ENCODE measurements around the gene LCLAT1. TPM values are rescaled to one million over a fixed set of nuclear protein-coding genes. Genes with fewer than 3 reads are reported as not detected.

The LCLAT1 gene
- total and polyA plus RNA-seq, 2 donors (not counting 1 experiment from before 2014, with no cell fraction given), result 5.1 to 21.9 TPM

DNA sequence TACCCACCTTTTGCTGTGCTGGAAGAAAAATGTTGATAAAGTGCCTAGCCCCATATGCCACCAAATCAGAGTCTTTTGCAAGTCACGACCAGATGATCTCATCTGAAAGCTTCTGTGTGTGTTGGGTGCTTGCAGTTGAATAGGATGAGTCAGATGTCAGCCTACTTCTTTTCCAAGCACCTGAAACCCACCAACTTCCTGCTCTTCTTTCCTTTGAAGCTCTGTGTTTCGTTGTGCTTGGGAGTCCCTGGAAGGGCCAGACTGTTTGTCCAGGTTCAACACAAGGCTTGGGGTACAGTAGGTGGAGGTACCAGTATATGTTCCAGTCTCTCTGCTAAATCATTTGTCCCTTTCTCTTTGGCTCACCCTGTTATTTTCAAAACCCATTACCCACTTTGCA, 36.8 kb upstream of the LCLAT1 start:
- no CpG with 5 or more reads among the region's 2 CpGs for WGBS (ENCODE audit: insufficient coverage)
- H2AFZ ChIP-seq (ENCODE audit: insufficient read depth, low read depth, low read length, poor library complexity, severe bottlenecking), result no peak overlapping the region
- H3K4me1 ChIP-seq (ENCODE audit: control insufficient read depth in 2 of 2, insufficient read depth in 2 of 2, low read length in 2 of 2), result peaks cover 10 to 16% of the 10 kb centered on the region in 2 donors
- H3K9ac ChIP-seq (ENCODE audit: low read length), result no peak overlapping the region
- no peaks in the 10 kb centered on the region for H3K27me3 Mint-ChIP-seq
- no peaks in the 10 kb centered on the region for H3K9me3 Mint-ChIP-seq (ENCODE audit: insufficient read depth)
- DNase-seq (no peak), ATAC-seq (ENCODE audit: low read depth) (no peak)
- no peaks in the 10 kb centered on the region for H3K27me3 ChIP-seq (replicated peaks in 1 of 4; ENCODE audit: control extremely low read depth in 1 of 4, control insufficient read depth in 3 of 4, insufficient read depth in 4 of 4, low read length in 3 of 4)
- H3K4me3 ChIP-seq (ENCODE audit: control extremely low read depth in 1 of 5, extremely low read depth in 1 of 5, insufficient read depth in 1 of 5, low read depth in 2 of 5, low read length in 4 of 5), result no peak overlapping the region
- H3K4me1 Mint-ChIP-seq, result peaks cover 31% of the 10 kb centered on the region
- intact Hi-C loops (cut with micrococcal nuclease), result no loop called here
- H3K27ac Mint-ChIP-seq, result no peak overlapping the region
- CTCF ChIA-PET, result no interaction called here
- no peaks in the 10 kb centered on the region for H4K20me1 ChIP-seq (ENCODE audit: control insufficient read depth, insufficient read depth, low read length, poor library complexity, severe bottlenecking)
- no peak overlapping the region for H3K27ac ChIP-seq (ENCODE audit: low read length in 2 of 2)
- H3K79me2 ChIP-seq (ENCODE audit: control insufficient read depth, insufficient read depth, low read length), result no peaks in the 10 kb centered on the region
- no peak for TF ChIP-seq EZH2 (IDR thresholded peaks at IDR 0.05; ENCODE audit: borderline replicate concordance, insufficient read depth, low read depth, low read length, poor library complexity, severe bottlenecking)
- TF ChIP-seq, protein P1, sequence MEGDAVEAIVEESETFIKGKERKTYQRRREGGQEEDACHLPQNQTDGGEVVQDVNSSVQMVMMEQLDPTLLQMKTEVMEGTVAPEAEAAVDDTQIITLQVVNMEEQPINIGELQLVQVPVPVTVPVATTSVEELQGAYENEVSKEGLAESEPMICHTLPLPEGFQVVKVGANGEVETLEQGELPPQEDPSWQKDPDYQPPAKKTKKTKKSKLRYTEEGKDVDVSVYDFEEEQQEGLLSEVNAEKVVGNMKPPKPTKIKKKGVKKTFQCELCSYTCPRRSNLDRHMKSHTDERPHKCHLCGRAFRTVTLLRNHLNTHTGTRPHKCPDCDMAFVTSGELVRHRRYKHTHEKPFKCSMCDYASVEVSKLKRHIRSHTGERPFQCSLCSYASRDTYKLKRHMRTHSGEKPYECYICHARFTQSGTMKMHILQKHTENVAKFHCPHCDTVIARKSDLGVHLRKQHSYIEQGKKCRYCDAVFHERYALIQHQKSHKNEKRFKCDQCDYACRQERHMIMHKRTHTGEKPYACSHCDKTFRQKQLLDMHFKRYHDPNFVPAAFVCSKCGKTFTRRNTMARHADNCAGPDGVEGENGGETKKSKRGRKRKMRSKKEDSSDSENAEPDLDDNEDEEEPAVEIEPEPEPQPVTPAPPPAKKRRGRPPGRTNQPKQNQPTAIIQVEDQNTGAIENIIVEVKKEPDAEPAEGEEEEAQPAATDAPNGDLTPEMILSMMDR (IDR thresholded peaks at IDR 0.05), result no peak
- POLR2A ChIA-PET, result interaction anchor here (0.7 kb wide), 1 partner anchor 58 kb away, joined by 3 read pairs; no protein-coding TSS in a partner anchor
- no peaks in the 10 kb centered on the region for H3K9me3 ChIP-seq (ENCODE audit: control extremely low read depth in 1 of 3, control insufficient read depth in 2 of 3, insufficient read depth in 1 of 3, low read length in 2 of 3)
- no peak overlapping the region for H3K4me2 ChIP-seq (replicated peaks; ENCODE audit: low read depth, low read length, poor library complexity, severe bottlenecking)
- H3K4me3 Mint-ChIP-seq, result no peak overlapping the region
- no peaks in the 10 kb centered on the region for H3K36me3 ChIP-seq (replicated peaks in 1 of 2; ENCODE audit: control extremely low read depth in 1 of 2, control insufficient read depth in 1 of 2, extremely low read depth in 1 of 2, insufficient read depth in 2 of 2, low read length in 1 of 2)

DNA sequence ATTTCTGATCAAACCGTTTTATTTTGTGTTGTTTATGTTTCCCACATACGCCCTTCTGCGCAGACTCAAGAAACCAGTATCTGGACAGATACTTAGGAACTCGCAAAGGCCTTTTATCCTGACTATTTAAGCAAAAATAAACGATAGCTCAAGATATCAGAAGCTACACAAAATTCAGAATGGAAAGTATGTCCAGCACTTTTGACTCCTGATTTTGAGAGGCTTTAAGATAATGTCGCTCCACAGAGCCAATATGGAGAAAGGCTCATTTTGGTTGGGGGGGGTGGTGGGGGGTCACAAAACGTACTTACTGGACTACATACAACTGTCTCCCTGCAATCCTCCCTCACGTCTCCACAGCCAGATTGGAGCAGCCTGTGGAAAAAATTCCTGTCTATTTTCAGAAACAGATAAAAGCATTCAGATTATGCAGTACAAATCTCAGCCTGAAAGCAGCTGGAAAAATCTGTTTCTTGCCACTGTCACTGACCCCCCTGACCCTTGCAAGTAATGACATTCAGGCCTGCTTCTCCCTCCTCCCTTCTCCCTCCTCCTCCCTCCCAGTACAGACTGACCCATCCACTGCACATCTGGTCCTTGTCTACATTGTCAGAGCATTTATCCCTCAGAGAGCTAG, 34.9 kb upstream of the LCLAT1 start:
- intact Hi-C loops (cut with micrococcal nuclease), result no loop called here
- CTCF ChIA-PET, result interaction anchor here (0.6 to 2.7 kb wide), 3 partner anchors 9 to 203 kb away, joined by 3 to 7 read pairs (median 4); no protein-coding TSS in a partner anchor
- Mint-ChIP-seq H3K27me3 (no peaks in the 10 kb centered on the region), H3K9me3 (ENCODE audit: insufficient read depth) (no peaks in the 10 kb centered on the region), H3K4me1 (peaks cover 31% of the 10 kb centered on the region), H3K4me3 (no peak overlapping the region), H3K27ac (no peak overlapping the region)
- WGBS (ENCODE audit: insufficient coverage), result 100% methylated on average over 4 of the region's 8 CpGs
- Histone ChIP-seq H3K4me2 (replicated peaks; ENCODE audit: low read depth, low read length, poor library complexity, severe bottlenecking) (no peak overlapping the region), H3K79me2 (ENCODE audit: control insufficient read depth, insufficient read depth, low read length) (no peaks in the 10 kb centered on the region), H3K9ac (ENCODE audit: low read length) (no peak overlapping the region), H4K20me1 (ENCODE audit: control insufficient read depth, insufficient read depth, low read length, poor library complexity, severe bottlenecking) (no peaks in the 10 kb centered on the region), H3K4me3 (ENCODE audit: control extremely low read depth in 1 of 5, extremely low read depth in 1 of 5, insufficient read depth in 1 of 5, low read depth in 2 of 5, low read length in 4 of 5) (no peak overlapping the region), H3K36me3 (replicated peaks in 1 of 2; ENCODE audit: control extremely low read depth in 1 of 2, control insufficient read depth in 1 of 2, extremely low read depth in 1 of 2, insufficient read depth in 2 of 2, low read length in 1 of 2) (no peaks in the 10 kb centered on the region), H2AFZ (ENCODE audit: insufficient read depth, low read depth, low read length, poor library complexity, severe bottlenecking) (no peak overlapping the region), H3K4me1 (ENCODE audit: control insufficient read depth in 2 of 2, insufficient read depth in 2 of 2, low read length in 2 of 2) (peaks cover 10 to 16% of the 10 kb centered on the region in 2 donors), H3K27ac (ENCODE audit: low read length in 2 of 2) (no peak overlapping the region), H3K9me3 (ENCODE audit: control extremely low read depth in 1 of 3, control insufficient read depth in 2 of 3, insufficient read depth in 1 of 3, low read length in 2 of 3) (no peaks in the 10 kb centered on the region), H3K27me3 (replicated peaks in 1 of 4; ENCODE audit: control extremely low read depth in 1 of 4, control insufficient read depth in 3 of 4, insufficient read depth in 4 of 4, low read length in 3 of 4) (no peaks in the 10 kb centered on the region)
- TF ChIP-seq EZH2 (IDR thresholded peaks at IDR 0.05; ENCODE audit: borderline replicate concordance, insufficient read depth, low read depth, low read length, poor library complexity, severe bottlenecking), result no peak
- TF ChIP-seq, protein P1 (IDR thresholded peaks at IDR 0.05), result no peak
- DNase-seq, result no peak
- POLR2A ChIA-PET, result no interaction called here
- no peak for ATAC-seq (ENCODE audit: low read depth)

All from B cell (primary cell).